Measurements from ENCODE around the gene AFP. TPM values are rescaled to one million over a fixed set of nuclear protein-coding genes. Genes with fewer than 3 reads are reported as not detected.

The AFP gene
- total RNA-seq, 1 donor from 2014 or later: not detected

DNA sequence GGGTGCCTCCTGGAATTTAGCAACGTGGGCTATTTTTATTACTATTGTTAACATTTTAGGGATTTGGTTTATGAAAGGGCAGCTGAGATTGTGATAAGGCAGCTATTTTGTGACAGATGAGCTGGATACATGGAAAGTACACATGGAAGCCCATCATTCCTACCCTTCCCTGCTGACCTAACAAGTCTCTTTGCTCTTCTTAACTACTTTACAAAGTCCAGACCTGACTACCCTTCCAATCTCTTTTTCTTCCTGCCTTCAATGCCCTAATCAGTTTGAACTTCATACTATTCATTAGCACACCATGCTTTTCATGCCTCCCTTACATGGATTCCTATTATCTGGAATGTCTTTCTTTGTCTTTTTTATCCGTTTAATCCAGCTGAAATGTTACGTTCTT is 9.4 kb upstream of the AFP start:
- Histone ChIP-seq H3K27ac (replicated peaks) (no peak overlapping the region), H3K27me3 (ENCODE audit: low read depth) (no peaks in the 10 kb centered on the region), H3K4me1 (no peaks in the 10 kb centered on the region), H3K9me3 (replicated peaks) (no peaks in the 10 kb centered on the region), H3K36me3 (no peaks in the 10 kb centered on the region), H3K4me3 (no peak overlapping the region)
- intact Hi-C loops (cut with micrococcal nuclease): no loop called here
- TF ChIP-seq, protein P1, sequence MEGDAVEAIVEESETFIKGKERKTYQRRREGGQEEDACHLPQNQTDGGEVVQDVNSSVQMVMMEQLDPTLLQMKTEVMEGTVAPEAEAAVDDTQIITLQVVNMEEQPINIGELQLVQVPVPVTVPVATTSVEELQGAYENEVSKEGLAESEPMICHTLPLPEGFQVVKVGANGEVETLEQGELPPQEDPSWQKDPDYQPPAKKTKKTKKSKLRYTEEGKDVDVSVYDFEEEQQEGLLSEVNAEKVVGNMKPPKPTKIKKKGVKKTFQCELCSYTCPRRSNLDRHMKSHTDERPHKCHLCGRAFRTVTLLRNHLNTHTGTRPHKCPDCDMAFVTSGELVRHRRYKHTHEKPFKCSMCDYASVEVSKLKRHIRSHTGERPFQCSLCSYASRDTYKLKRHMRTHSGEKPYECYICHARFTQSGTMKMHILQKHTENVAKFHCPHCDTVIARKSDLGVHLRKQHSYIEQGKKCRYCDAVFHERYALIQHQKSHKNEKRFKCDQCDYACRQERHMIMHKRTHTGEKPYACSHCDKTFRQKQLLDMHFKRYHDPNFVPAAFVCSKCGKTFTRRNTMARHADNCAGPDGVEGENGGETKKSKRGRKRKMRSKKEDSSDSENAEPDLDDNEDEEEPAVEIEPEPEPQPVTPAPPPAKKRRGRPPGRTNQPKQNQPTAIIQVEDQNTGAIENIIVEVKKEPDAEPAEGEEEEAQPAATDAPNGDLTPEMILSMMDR (IDR thresholded peaks at IDR 0.05; ENCODE audit: borderline replicate concordance): no peak
- no peak for DNase-seq

DNA sequence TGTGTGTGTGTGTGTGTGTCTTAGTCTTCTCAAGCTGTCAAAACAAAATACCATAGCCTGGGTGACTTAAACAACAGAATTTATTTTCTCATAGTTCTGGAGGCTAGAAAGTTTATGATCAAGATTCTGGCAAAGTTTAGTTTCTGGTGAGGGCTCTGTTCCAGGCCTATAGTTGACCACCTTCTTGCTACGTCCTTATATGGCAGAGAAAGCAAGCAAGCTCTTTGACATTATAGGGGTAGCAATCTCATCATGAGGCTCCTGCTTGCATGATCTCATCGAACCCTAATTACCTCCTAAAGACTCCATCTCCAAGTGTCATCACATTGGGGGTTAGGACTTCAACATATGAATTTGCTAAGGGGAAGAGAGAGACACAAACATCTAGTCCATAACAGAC is 6.9 kb upstream of the AFP start:
- Histone ChIP-seq H3K36me3 (no peaks in the 10 kb centered on the region), H3K27me3 (ENCODE audit: low read depth) (no peaks in the 10 kb centered on the region), H3K27ac (replicated peaks) (no peak overlapping the region), H3K4me1 (no peaks in the 10 kb centered on the region), H3K9me3 (replicated peaks) (no peaks in the 10 kb centered on the region), H3K4me3 (no peak overlapping the region)
- intact Hi-C loops (cut with micrococcal nuclease): no loop called here
- DNase-seq: no peak
- TF ChIP-seq, protein P1 (IDR thresholded peaks at IDR 0.05; ENCODE audit: borderline replicate concordance): no peak

DNA sequence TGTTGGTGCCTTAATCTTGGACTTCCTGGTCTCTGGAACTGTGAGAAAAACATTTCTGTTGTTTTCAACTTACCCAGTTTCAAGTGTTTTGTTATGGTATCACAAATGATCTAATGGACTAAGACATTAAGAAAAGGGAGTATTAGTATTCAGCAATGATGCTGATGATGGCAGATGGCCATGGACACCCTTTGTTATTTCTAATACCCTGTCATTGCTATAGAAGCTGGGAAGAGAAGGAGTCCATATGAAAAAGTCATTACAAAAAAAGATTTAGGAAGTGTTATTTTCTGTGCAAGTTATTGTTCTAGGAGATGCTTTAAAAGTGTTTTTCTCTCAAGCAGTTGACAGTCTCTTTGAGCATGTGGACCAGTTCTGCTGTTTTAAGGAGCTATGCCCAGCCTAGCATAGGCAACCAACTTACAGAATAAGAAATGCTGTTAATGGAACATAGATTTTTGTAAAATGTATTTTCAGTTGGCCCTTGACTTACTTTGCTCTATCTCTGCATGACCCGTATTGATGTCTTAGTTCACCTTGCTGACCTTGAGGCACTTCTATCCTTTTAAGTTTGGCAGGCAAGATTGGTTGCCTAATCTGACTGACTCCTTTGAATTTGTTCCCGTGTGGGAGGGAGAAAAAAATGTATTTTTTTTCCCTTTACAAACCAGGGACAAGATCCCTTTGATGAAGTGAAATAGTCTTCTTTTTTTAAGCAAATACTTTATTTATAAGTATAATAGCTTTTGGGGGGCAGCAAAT is 6.0 kb upstream of the AFP start:
- Histone ChIP-seq H3K4me3 (no peak overlapping the region), H3K27ac (replicated peaks) (no peak overlapping the region), H3K36me3 (no peaks in the 10 kb centered on the region), H3K9me3 (replicated peaks) (no peaks in the 10 kb centered on the region), H3K27me3 (ENCODE audit: low read depth) (no peaks in the 10 kb centered on the region), H3K4me1 (no peaks in the 10 kb centered on the region)
- DNase-seq: no peak
- TF ChIP-seq, protein P1 (IDR thresholded peaks at IDR 0.05; ENCODE audit: borderline replicate concordance): no peak
- intact Hi-C loops (cut with micrococcal nuclease): no loop called here

DNA sequence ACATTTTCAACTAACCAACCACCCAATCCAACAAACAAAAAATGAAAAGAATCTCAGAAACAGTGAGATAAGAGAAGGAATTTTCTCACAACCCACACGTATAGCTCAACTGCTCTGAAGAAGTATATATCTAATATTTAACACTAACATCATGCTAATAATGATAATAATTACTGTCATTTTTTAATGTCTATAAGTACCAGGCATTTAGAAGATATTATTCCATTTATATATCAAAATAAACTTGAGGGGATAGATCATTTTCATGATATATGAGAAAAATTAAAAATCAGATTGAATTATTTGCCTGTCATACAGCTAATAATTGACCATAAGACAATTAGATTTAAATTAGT is 4.2 kb upstream of the AFP start:
- intact Hi-C loops (cut with micrococcal nuclease): no loop called here
- Histone ChIP-seq H3K27me3 (ENCODE audit: low read depth) (no peaks in the 10 kb centered on the region), H3K9me3 (replicated peaks) (no peaks in the 10 kb centered on the region), H3K4me1 (no peaks in the 10 kb centered on the region), H3K36me3 (no peaks in the 10 kb centered on the region), H3K4me3 (no peak overlapping the region), H3K27ac (replicated peaks) (no peak overlapping the region)
- DNase-seq: no peak
- TF ChIP-seq, protein P1 (IDR thresholded peaks at IDR 0.05; ENCODE audit: borderline replicate concordance): no peak

DNA sequence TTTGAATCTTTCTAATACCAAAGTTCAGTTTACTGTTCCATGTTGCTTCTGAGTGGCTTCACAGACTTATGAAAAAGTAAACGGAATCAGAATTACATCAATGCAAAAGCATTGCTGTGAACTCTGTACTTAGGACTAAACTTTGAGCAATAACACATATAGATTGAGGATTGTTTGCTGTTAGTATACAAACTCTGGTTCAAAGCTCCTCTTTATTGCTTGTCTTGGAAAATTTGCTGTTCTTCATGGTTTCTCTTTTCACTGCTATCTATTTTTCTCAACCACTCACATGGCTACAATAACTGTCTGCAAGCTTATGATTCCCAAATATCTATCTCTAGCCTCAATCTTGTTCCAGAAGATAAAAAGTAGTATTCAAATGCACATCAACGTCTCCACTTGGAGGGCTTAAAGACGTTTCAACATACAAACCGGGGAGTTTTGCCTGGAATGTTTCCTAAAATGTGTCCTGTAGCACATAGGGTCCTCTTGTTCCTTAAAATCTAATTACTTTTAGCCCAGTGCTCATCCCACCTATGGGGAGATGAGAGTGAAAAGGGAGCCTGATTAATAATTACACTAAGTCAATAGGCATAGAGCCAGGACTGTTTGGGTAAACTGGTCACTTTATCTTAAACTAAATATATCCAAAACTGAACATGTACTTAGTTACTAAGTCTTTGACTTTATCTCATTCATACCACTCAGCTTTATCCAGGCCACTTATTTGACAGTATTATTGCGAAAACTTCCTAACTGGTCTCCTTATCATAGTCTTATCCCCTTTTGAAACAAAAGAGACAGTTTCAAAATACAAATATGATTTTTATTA is 3.6 kb upstream of the AFP start:
- no peaks in the 10 kb centered on the region for H3K9me3 ChIP-seq (replicated peaks)
- H3K36me3 ChIP-seq: no peaks in the 10 kb centered on the region
- no peak overlapping the region for H3K4me3 ChIP-seq
- H3K27ac ChIP-seq (replicated peaks): no peak overlapping the region
- no peak for DNase-seq
- no peaks in the 10 kb centered on the region for H3K27me3 ChIP-seq (ENCODE audit: low read depth)
- intact Hi-C loops (cut with micrococcal nuclease): no loop called here
- no peaks in the 10 kb centered on the region for H3K4me1 ChIP-seq
- TF ChIP-seq, protein P1 (IDR thresholded peaks at IDR 0.05; ENCODE audit: borderline replicate concordance): no peak

All from left ventricle myocardium inferior (tissue), 1 donor.